Measurements from ENCODE around the gene SCGB1A1. TPM values are rescaled to one million over a fixed set of nuclear protein-coding genes. Genes with fewer than 3 reads are reported as not detected.
"Not testable (repeated sequence)": the region's sequence is repeated elsewhere in the genome, so short reads cannot be mapped to it uniquely, and the experiment has no call there.

Gene SCGB1A1
- total RNA-seq, 6 experiments from 2014 or later = not detected

DNA sequence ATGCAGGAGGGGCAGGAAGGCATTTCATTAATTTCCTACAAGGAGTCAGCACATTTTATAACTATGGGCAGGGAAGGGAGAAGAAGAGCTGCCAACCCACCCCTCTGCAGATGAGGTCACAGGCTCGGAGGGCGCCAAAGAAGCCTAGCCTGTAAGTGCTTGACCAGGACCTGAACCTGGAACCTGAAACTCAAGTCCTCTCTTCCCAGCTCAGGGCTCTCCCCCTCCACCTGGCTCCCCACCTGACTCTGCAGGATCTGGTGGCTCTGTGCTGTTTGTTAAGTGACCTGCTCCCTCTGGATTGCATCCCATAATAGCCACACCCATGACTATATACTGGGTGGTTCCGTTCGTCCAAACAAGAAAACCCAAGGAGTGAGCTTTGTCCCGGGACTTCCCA, 27.3 kb downstream of the SCGB1A1 start:
- Mint-ChIP-seq H3K27me3 (ENCODE audit: insufficient read depth) (no peaks in the 10 kb centered on the region; the same call in 1 of the 2 replicates), H3K27ac (no peak overlapping the region), H3K4me3 (no peak overlapping the region), H3K9me3 (no peaks in the 10 kb centered on the region), H3K4me1 (ENCODE audit: low read depth) (peaks cover 20% of the 10 kb centered on the region), H3K36me3 (ENCODE audit: low read depth) (0 out of 2 replicates have a peak, but pooled peaks cover 5% of the 10 kb centered on the region)
- TF ChIP-seq, protein P1, sequence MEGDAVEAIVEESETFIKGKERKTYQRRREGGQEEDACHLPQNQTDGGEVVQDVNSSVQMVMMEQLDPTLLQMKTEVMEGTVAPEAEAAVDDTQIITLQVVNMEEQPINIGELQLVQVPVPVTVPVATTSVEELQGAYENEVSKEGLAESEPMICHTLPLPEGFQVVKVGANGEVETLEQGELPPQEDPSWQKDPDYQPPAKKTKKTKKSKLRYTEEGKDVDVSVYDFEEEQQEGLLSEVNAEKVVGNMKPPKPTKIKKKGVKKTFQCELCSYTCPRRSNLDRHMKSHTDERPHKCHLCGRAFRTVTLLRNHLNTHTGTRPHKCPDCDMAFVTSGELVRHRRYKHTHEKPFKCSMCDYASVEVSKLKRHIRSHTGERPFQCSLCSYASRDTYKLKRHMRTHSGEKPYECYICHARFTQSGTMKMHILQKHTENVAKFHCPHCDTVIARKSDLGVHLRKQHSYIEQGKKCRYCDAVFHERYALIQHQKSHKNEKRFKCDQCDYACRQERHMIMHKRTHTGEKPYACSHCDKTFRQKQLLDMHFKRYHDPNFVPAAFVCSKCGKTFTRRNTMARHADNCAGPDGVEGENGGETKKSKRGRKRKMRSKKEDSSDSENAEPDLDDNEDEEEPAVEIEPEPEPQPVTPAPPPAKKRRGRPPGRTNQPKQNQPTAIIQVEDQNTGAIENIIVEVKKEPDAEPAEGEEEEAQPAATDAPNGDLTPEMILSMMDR (IDR thresholded peaks at IDR 0.05) = no peak
- no peak for DNase-seq

DNA sequence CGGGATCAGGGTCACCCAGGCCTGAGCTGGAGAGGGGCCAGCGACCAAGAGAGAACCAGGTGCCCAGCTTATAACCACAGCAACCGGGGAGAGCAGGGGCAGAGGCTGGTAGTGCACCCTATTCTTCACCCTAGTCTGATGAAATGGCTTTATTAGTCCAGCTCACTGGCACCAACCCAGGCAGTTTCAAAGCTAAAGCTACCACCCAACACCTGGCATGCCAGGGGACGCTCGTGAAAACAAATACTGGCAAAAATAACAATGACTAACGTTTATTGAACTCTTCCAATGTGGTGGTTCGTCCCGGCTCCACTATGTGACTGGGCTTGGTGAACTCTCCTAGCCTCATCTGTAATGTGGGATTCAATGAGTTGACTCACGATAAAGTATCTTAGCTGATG, 30.6 kb downstream of the SCGB1A1 start:
- Mint-ChIP-seq H3K9me3 (no peaks in the 10 kb centered on the region), H3K4me3 (no peak overlapping the region)
- no peak for DNase-seq

DNA sequence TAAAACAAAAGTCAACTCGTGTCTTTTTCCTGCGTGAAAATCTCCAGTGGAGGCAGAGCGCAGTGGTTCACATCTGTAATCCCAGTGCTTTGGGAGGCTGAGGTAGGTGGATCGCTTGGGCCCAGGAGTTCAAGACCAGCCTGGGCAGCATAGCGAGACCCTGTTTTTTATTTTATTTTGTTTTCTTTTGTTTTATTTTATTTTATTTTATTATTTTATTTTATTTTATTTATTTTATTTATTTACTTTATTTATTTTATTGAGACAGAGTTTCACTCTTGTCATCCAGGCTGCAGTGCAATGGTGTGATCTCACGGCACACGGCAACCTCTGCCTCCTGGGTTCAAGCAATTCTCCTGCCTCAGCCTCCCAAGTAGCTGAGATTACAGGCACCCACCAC, 31.1 kb downstream of the SCGB1A1 start:
- not testable (repeated sequence) for DNase-seq; H3K27me3 Mint-ChIP-seq (ENCODE audit: insufficient read depth); H3K9me3 Mint-ChIP-seq; H3K4me3 Mint-ChIP-seq; H3K27ac Mint-ChIP-seq; H3K4me1 Mint-ChIP-seq (ENCODE audit: low read depth); H3K36me3 Mint-ChIP-seq (ENCODE audit: low read depth)

More for the DNA sequence above, 30.6 kb downstream of the SCGB1A1 start:
- Mint-ChIP-seq H3K4me1 (ENCODE audit: low read depth) (peaks cover 8% of the 10 kb centered on the region), H3K27me3 (ENCODE audit: insufficient read depth) (no peaks in the 10 kb centered on the region; the same call in 1 of the 2 replicates), H3K36me3 (ENCODE audit: low read depth) (no peaks in the 10 kb centered on the region), H3K27ac (no peak overlapping the region)
- TF ChIP-seq, protein P1 (IDR thresholded peaks at IDR 0.05) = no peak

DNA sequence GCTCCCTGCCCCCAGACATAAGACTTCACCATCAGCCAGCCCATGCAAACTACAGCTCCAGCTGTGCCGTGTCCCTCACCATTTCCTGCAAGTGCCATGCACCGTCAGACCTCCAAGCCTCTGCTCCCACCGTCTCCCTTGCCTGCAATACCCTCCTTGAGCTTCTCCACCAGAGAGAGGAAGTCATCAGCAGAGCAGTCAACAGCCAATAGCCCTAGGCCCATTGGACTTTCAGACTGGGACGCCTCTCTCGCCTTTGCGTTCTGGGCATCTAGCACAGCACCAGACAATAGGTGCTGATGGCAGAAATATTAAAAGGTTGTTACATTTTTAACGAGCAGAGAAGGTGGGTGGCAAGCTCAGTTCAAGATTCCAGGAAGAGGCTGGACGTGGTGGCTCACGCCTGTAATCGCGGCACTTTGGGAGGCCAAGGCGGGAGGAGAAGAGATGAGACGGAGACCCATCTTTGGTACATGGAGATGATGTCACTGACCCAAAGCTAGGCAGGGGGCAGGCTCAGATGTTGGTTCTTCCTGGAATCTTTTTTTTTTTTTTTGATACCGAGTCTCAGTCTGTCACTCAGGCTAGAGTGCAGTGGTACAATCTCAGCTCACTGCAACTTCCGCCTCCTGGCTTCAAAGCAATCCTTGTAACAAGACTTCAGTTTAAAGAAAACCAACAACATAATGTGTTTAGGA, 31.9 kb downstream of the SCGB1A1 start:
- Mint-ChIP-seq H3K4me1 (ENCODE audit: low read depth) (no peaks in the 10 kb centered on the region), H3K27ac (no peak overlapping the region), H3K27me3 (ENCODE audit: insufficient read depth) (no peaks in the 10 kb centered on the region), H3K9me3 (no peaks in the 10 kb centered on the region), H3K36me3 (ENCODE audit: low read depth) (no peaks in the 10 kb centered on the region), H3K4me3 (no peak overlapping the region)
- TF ChIP-seq, protein P1 (IDR thresholded peaks at IDR 0.05) = no peak
- DNase-seq = no peak

DNA sequence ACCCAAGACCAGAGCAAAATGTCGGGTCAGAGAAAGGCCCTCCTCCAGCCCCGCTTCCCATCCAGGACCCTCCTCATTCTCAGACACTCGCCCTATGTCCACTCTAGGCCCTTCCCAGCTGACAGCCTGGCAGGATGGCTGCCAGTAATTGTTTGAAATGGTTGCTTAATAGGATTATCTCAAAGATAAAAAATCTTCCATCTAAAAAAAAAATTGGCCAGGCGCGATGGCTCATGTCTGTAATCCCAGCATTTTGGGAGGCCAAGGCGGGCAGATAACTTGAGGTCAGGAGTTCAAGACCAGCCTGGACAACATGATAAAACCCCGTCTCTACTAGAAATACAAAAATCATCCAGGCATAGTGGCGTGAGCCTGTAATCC, 32.4 kb downstream of the SCGB1A1 start:
- H3K27ac Mint-ChIP-seq = no peak overlapping the region
- H3K4me1 Mint-ChIP-seq (ENCODE audit: low read depth) = no peaks in the 10 kb centered on the region
- H3K36me3 Mint-ChIP-seq (ENCODE audit: low read depth) = no peaks in the 10 kb centered on the region
- TF ChIP-seq, protein P1 (IDR thresholded peaks at IDR 0.05) = no peak
- H3K9me3 Mint-ChIP-seq = no peaks in the 10 kb centered on the region
- H3K27me3 Mint-ChIP-seq (ENCODE audit: insufficient read depth) = no peaks in the 10 kb centered on the region; the same call in 1 of the 2 replicates
- DNase-seq = no peak
- H3K4me3 Mint-ChIP-seq = no peak overlapping the region

DNA sequence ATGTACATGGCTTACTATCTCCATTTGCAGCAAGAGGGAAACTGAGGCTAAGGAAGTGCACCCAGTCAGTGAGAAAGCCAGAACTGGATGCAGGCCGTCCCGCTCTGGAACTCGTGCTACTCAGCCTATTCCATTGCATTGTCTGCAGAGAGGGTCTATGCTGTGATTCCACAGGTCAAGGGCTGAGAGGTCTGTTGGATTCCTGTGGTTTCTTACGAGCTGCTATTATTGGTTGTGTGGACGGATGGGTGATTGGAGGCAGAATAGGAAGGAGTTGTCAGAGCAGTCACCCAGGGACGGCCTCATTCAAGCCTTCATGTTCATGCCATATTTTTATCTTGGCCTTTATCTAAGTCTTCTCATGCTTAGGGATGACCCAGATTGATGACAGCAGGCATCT, 33.4 kb downstream of the SCGB1A1 start:
- Mint-ChIP-seq H3K9me3 (no peaks in the 10 kb centered on the region), H3K4me1 (ENCODE audit: low read depth) (no peaks in the 10 kb centered on the region), H3K4me3 (no peak overlapping the region), H3K36me3 (ENCODE audit: low read depth) (no peaks in the 10 kb centered on the region), H3K27ac (no peak overlapping the region), H3K27me3 (ENCODE audit: insufficient read depth) (peaks cover 1% of the 10 kb centered on the region)
- TF ChIP-seq, protein P1 (IDR thresholded peaks at IDR 0.05) = no peak
- no peak for DNase-seq
